Choroid plexus epithelial cell (primary cell): Measurements from ENCODE around the gene CCSER1.

Experiments used
- DNase-seq: peaks from one replicate; pipeline ENCODE4 v3.0.0-alpha.2; 2010; ENCODE audit warnings: low read depth
- H3K4me3 ChIP-seq: 2 replicates; pipeline ENCODE4 v1.5.1; 2011; ENCODE audit warnings: low read depth, mild to moderate bottlenecking, control low read depth, low read length, moderate library complexity
- TF ChIP-seq, protein P1 (sequence below): conservative IDR thresholded peaks from 2 replicates; pipeline ENCODE4 v1.5.1; 2011; ENCODE audit warnings: low read depth, mild to moderate bottlenecking, control low read depth, inconsistent platforms, low read length, moderate library complexity

The CCSER1 gene

GRCh38 chr4:90227177-90227576 lies 100.0 kb downstream of the CCSER1 start:
- no peak for DNase-seq
- TF ChIP-seq, protein P1, sequence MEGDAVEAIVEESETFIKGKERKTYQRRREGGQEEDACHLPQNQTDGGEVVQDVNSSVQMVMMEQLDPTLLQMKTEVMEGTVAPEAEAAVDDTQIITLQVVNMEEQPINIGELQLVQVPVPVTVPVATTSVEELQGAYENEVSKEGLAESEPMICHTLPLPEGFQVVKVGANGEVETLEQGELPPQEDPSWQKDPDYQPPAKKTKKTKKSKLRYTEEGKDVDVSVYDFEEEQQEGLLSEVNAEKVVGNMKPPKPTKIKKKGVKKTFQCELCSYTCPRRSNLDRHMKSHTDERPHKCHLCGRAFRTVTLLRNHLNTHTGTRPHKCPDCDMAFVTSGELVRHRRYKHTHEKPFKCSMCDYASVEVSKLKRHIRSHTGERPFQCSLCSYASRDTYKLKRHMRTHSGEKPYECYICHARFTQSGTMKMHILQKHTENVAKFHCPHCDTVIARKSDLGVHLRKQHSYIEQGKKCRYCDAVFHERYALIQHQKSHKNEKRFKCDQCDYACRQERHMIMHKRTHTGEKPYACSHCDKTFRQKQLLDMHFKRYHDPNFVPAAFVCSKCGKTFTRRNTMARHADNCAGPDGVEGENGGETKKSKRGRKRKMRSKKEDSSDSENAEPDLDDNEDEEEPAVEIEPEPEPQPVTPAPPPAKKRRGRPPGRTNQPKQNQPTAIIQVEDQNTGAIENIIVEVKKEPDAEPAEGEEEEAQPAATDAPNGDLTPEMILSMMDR: no peak

GRCh38 chr4:90234916-90235547 lies 107.8 kb downstream of the CCSER1 start:
- DNase-seq: no peak
- no peak overlapping the region for H3K4me3 ChIP-seq
- TF ChIP-seq, protein P1: no peak

More at GRCh38 chr4:90227177-90227576, 100.0 kb downstream of the CCSER1 start:
- H3K4me3 ChIP-seq: no peak overlapping the region

DNA sequence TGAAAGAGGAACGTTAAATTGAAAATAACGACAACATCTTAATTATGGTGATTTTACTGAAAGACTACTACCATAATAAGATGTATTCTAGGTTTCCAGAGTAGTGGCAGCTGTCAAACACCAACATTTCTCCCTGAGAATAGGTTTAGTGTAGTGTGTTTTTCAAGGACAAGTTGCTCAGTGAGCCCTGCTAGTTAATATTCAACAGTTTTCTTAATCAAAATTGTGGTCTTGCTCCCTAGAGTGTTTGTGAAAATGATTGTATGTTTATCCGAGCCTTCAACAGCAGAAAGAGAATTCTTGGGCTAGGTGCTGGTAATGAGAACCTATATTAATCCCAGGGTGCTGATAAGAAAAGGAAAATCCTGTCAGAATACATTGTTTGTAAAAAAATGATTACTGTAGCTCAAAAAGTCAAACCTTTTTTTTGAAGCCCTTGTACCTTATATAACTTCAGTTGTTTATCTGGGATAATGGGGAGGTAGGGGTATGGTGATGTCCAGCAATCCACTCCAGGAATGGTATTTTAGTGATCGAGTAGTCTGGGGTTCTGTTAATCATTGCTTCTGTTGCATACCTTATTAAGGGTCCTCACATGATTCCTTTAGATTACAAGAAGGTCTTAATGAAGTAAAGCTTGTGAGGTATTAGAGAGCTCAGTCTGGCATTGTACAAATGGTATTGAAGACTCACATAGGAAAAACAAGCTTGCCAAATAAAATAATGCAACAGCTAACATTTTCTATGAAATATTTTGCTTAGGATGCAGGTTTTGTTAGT lies 110.7 kb downstream of the CCSER1 start:
- TF ChIP-seq, protein P1: no peak
- DNase-seq: no peak
- no peak overlapping the region for H3K4me3 ChIP-seq

- TF ChIP-seq, protein P1: no peak
- DNase-seq: no peak
- H3K4me3 ChIP-seq: no peak overlapping the region
Observed at GRCh38 chr4:90240333-90240732, 113.1 kb downstream of the CCSER1 start.

DNA sequence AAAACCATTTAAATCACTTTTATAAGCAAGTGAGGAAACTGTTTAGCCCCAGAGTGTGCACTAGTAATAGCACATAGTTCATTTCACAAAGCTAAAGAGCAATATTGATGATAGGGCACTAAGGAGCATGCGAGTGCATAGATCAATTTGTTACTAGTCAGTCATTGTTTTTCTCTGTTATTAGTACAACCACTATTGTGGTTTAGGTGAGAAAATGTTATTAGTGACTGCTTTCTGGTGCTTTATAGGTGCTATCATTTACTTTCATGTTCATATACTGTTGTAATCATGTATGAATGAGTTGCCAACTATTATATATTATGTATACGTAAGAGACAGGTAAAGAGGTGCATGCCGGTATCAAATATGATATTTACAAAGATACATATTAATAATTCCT lies 113.8 kb downstream of the CCSER1 start:
- no peak for DNase-seq
- TF ChIP-seq, protein P1: no peak
- H3K4me3 ChIP-seq: no peak overlapping the region

GRCh38 chr4:90245837-90246236 lies 118.6 kb downstream of the CCSER1 start:
- DNase-seq: no peak
- H3K4me3 ChIP-seq: no peak overlapping the region
- TF ChIP-seq, protein P1: no peak
